HepG2 (cell line): ENCODE data around the gene ATPAF1. TPM values are rescaled to one million over a fixed set of nuclear protein-coding genes. Genes with fewer than 3 reads are reported as not detected.
A peak's percentile ranks its signal among the peaks of the same experiment; 100 is the strongest.

Experiments used
- ATAC-seq: fragments of 200-7000 bp; cut with Tn5 transposase; 3 replicates; pipeline ENCODE4 v1.9.1; 2020; ENCODE audit warnings: mild to moderate bottlenecking, moderate library complexity
- BruUV-seq: library from RNA; stranded (reverse); fragments of 400-500 nt; replicated peaks from 2 replicates; lab custom pipeline; 2021; lab: Mats Ljungman, UMichigan
- CTCF ChIA-PET: fragments of 300-600 bp; formaldehyde crosslinking; extraction: SDS; loops from one replicate; lab custom pipeline; 2021; ENCODE audit warnings: low total read pairs, inconsistent platforms, low intra/inter-chr PET ratio; lab: Yijun Ruan, JAX
- POLR2A ChIA-PET: fragments of 350-600 bp; sonication (Branson Sonifier 250); formaldehyde crosslinking; loops from one replicate; lab custom pipeline; 2020; ENCODE audit warnings: antibody characterized with exemption, inconsistent platforms; lab: Yijun Ruan, JAX
- DNase-seq: peaks from one replicate; pipeline ENCODE4 v3.0.0-alpha.2; 2015; ENCODE audit warnings: low spot score
- FAIRE-seq: peaks from 3 replicates; lab custom pipeline; 2011; peaks lifted over from hg19 to GRCh38; lab: Jason Lieb, UNC
- H2AFZ ChIP-seq: one replicate; pipeline ENCODE4 v1.6.1; 2011; ENCODE audit warnings: low read length, inconsistent platforms
- H3K27ac ChIP-seq: fragments of 300-600 bp; 3 replicates; pipeline ENCODE4 v1.8.0; 2011; ENCODE audit warnings: mixed run types, mild to moderate bottlenecking, mixed read lengths, low read length, inconsistent platforms; ENCODE audit not compliant: insufficient read depth; ENCODE audit errors: extremely low read length
- H3K27me3 ChIP-seq, 2 experiments: fragments of 200-600 bp in 1 of 2; 2 replicates in 1 of 2; 3 replicates in 1 of 2; pipeline versions ENCODE4 v1.6.0 to v1.8.0; 2011; ENCODE audit warnings: low read length in 2 of 2, mild to moderate bottlenecking in 2 of 2, moderate library complexity in 2 of 2, inconsistent platforms in 1 of 2; ENCODE audit not compliant: insufficient read depth in 2 of 2, control insufficient read depth in 1 of 2
- H3K36me3 ChIP-seq, 2 experiments: fragments of 200-600 bp in 1 of 2; replicated peaks in 1 of 2; 2 replicates in 1 of 2; 3 replicates in 1 of 2; pipeline versions ENCODE4 v1.5.1 to v1.8.0; 2011; ENCODE audit warnings: low read length in 2 of 2, inconsistent platforms in 1 of 2; ENCODE audit not compliant: insufficient read depth in 2 of 2, control insufficient read depth in 1 of 2
- H3K4me1 ChIP-seq: 2 replicates; pipeline ENCODE4 v1.5.1; 2012; ENCODE audit warnings: low read length, inconsistent platforms; ENCODE audit not compliant: insufficient read depth
- H3K4me2 ChIP-seq: 2 replicates; pipeline ENCODE4 v1.6.0; 2011; ENCODE audit warnings: low read depth, low read length, inconsistent platforms
- H3K4me3 ChIP-seq, 3 experiments: fragments of 200-600 bp in 1 of 3; sonication (generic), shearing (Covaris generic) in 1 of 3; replicated peaks in 1 of 3; 2 replicates each; pipeline ENCODE4 v1.5.1; 2011 to 2016; ENCODE audit warnings: low read length in 3 of 3, inconsistent platforms in 2 of 3, low read depth in 2 of 3, mild to moderate bottlenecking in 2 of 3, control low read depth in 1 of 3, mixed read lengths in 1 of 3; ENCODE audit not compliant: insufficient read depth in 1 of 3
- H3K79me2 ChIP-seq: one replicate; pipeline ENCODE4 v1.6.1; 2011; ENCODE audit warnings: low read length, inconsistent platforms; ENCODE audit not compliant: insufficient read depth
- H3K9ac ChIP-seq: 2 replicates; pipeline ENCODE4 v1.6.0; 2011; ENCODE audit warnings: mild to moderate bottlenecking, low read depth, low read length, inconsistent platforms; ENCODE audit not compliant: insufficient read depth
- H3K9me3 ChIP-seq: 2 replicates; pipeline ENCODE4 v1.5.1; 2012; ENCODE audit warnings: mild to moderate bottlenecking, low read length
- H4K20me1 ChIP-seq: 2 replicates; pipeline ENCODE4 v1.6.0; 2011; ENCODE audit warnings: inconsistent platforms, mild to moderate bottlenecking, low read length, moderate library complexity; ENCODE audit not compliant: insufficient read depth
- BORCS8-MEF2B ChIP-seq: sonication (generic); formaldehyde crosslinking; IDR thresholded peaks from 2 replicates; pipeline ENCODE4 v1.8.0; 2022; ENCODE audit warnings: mild to moderate bottlenecking, missing genetic modification reagents
- HIVEP1 ChIP-seq: sonication (generic); formaldehyde crosslinking; IDR thresholded peaks from 2 replicates; pipeline ENCODE4 v1.4.0; 2020; ENCODE audit warnings: mild to moderate bottlenecking, missing genetic modification reagents
- MAFF ChIP-seq: IDR thresholded peaks from 2 replicates; pipeline ENCODE4 v1.6.1; 2011; ENCODE audit warnings: low read depth, low read length, improper control_type of control experiment
- MAFK ChIP-seq, 2 experiments: IDR thresholded peaks in 1 of 2; conservative IDR thresholded peaks in 1 of 2; 2 replicates each; pipeline ENCODE4 v1.6.1; 2011; ENCODE audit warnings: improper control_type of control experiment in 2 of 2, low read length in 2 of 2
- NBN ChIP-seq: fragments of 450-650 bp; conservative IDR thresholded peaks from 2 replicates; pipeline ENCODE4 v1.6.1; 2017
- RAD21 ChIP-seq: fragments of 450-650 bp; formaldehyde crosslinking; IDR thresholded peaks from 2 replicates; pipeline ENCODE4 v1.5.0; 2020; ENCODE audit warnings: mild to moderate bottlenecking
- THRA ChIP-seq: sonication (generic); formaldehyde crosslinking; IDR thresholded peaks from 2 replicates; pipeline ENCODE4 v1.4.0; 2020; ENCODE audit warnings: missing genetic modification reagents, borderline replicate concordance
- ZBTB7A ChIP-seq: sonication (generic); formaldehyde crosslinking; IDR thresholded peaks from 2 replicates; pipeline ENCODE4 v1.8.0; 2022; ENCODE audit warnings: mild to moderate bottlenecking, missing genetic modification reagents
- ZNF484 ChIP-seq: sonication (generic); formaldehyde crosslinking; IDR thresholded peaks from 2 replicates; pipeline ENCODE4 v1.5.1; 2020; ENCODE audit warnings: mild to moderate bottlenecking, low read depth, missing genetic modification reagents, borderline replicate concordance
- ZNF784 ChIP-seq: sonication (generic); formaldehyde crosslinking; IDR thresholded peaks from 2 replicates; pipeline ENCODE4 v1.5.1; 2020; ENCODE audit warnings: missing genetic modification reagents, mild to moderate bottlenecking, borderline replicate concordance
- WGBS: methylation state at CpG from one replicate; pipeline ENCODE4 v1.1.6; 2017; ENCODE audit warnings: low lambda C conversion rate; 5-methylcytosine and 5-hydroxymethylcytosine counted together
- in situ Hi-C: cut with HindIII; loops from 2 replicates; pipeline ENCODE4 v1.10.0; 2017; ENCODE audit warnings: low pct_unique_long_range_greater_than_20kb; ENCODE audit not compliant: extremely low pct_ligation_motif_present
- intact Hi-C: fragments of 100-400 bp; cut with micrococcal nuclease; formaldehyde crosslinking; loops from one replicate; pipeline ENCODE4 v1.10.0; 2022; ENCODE audit not compliant: unreplicated experiment
- polyA plus RNA-seq, 8 experiments: library from polyadenylated mRNA; depleted of rRNA in 3 of 8; stranded (reverse) in 7 of 8; unstranded in 1 of 8; fragments of >200 nt; fragmentation: Illumina TruSeq in 4 of 8; extraction: Trizol in 4 of 8; gene quantifications; 2 replicates each; pipeline versions ENCODE4 v1.2.1 to v1.2.3, GENCODE V29; 2011 to 2016; ENCODE audit warnings: low read depth in 4 of 8, missing spikeins in 1 of 8, mixed read lengths in 1 of 8; ENCODE audit not compliant: insufficient read depth in 1 of 8
- total RNA-seq, 5 experiments: library from RNA; depleted of rRNA; stranded (reverse); fragments of >200 nt; fragmentation: Illumina TruSeq; extraction: Trizol; gene quantifications; 2 replicates each; pipeline ENCODE4 v1.2.3, GENCODE V29; 2016; ENCODE audit warnings: low read depth in 1 of 5
- TF ChIP-seq, protein P1 (sequence below): IDR thresholded peaks from 2 replicates; pipeline ENCODE4 v1.6.1; 2016; ENCODE audit warnings: low read depth, missing genetic modification reagents, missing compliant biosample characterization

The ATPAF1 gene
- total and polyA plus RNA-seq, 2 of the 13 experiments (the other 11 are each of a cell fraction or from before 2014, with no cell fraction given) = 66.6 to 76.7 TPM

DNA sequence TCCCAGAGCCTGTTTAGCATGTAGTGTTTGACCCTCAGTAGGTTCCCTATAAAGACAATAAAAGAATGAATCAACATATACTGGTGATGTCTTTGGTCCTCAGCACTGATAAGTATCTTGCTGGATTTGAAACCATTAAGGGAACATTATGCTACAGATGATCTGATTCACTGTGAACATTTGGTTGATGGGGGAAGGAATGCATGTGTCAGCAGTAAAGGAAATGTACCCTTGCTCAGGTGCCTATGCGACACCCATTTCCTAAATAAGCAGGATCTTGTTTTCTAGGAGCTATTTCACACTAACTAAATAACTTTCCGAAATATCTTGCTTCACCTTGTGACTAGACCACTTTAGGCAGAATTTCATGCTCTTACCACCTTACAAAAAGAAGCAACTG lies 16.5 kb upstream of the ATPAF1 start:
- ATAC-seq (no peak), FAIRE-seq (no peak), DNase-seq (no peak)
- no peak overlapping the region for H3K27ac ChIP-seq
- no peaks in the 10 kb centered on the region for H3K9me3 ChIP-seq
- POLR2A ChIA-PET = interaction anchor here (1.2 kb wide), 1 partner anchor 80 kb away, joined by 3 read pairs; the partner anchor contains the start of gene MKNK1
- peaks cover 16 to 83% of the 10 kb centered on the region in 2 experiments for H3K36me3 ChIP-seq
- in situ Hi-C loops (no loop called here), intact Hi-C loops (no loop called here)
- H3K9ac ChIP-seq = no peak overlapping the region
- H3K4me1 ChIP-seq = peaks cover 21% of the 10 kb centered on the region
- WGBS = 98% methylated on average over 2 of the region's 2 CpGs
- BruUV-seq = no TSS peak
- no peak overlapping the region for H2AFZ ChIP-seq
- H3K27me3 ChIP-seq = no peaks in the 10 kb centered on the region
- TF ChIP-seq ZNF484 (CRISPR knock-in tag) = no peak
- TF ChIP-seq MAFF = peak; percentile 62
- peak; percentile 28 to 76; a peak in 2 of 4 replicates for TF ChIP-seq MAFK (conservative IDR thresholded peaks at IDR 0.05 in 1 of 2, IDR thresholded peaks at IDR 0.05 in 1 of 2; ENCODE audit: low read length in 2 of 2)
- TF ChIP-seq BORCS8-MEF2B (CRISPR knock-in tag) = no peak
- no peak overlapping the region for H3K4me2 ChIP-seq
- CTCF ChIA-PET = no interaction called here
- H3K79me2 ChIP-seq = no peaks in the 10 kb centered on the region
- H3K4me3 ChIP-seq = no peak overlapping the region
- H4K20me1 ChIP-seq = no peaks in the 10 kb centered on the region

DNA sequence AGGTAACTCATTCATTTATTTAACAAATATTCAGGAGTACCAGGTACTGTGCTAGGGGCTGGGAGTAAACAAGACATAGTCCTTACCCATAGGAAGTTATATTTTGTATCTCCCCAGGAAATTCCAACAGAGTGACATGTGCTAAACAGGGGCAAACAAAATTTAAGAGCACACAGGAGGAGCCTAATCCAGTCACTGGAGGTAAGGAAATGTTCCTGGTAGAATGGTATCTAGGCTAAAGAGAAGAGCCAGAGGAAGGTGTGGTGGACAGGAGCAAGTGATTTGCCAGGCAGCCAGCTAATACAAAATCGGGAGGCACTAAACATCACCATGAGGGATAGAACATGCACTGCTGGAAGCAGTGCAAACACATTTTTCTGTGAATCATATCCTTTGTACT lies 13.9 kb upstream of the ATPAF1 start:
- ATAC-seq = no peak
- BruUV-seq = no TSS peak
- H3K79me2 ChIP-seq = no peaks in the 10 kb centered on the region

More for the DNA sequence above, 13.9 kb upstream of the ATPAF1 start:
- TF ChIP-seq NBN (no peak), ZNF784 (no peak), ZBTB7A (CRISPR knock-in tag) (no peak), THRA (CRISPR knock-in tag) (no peak), RAD21 (CRISPR knock-in tag) (no peak), HIVEP1 (CRISPR knock-in tag) (no peak), MAFF (no peak)
- TF ChIP-seq, protein P1, sequence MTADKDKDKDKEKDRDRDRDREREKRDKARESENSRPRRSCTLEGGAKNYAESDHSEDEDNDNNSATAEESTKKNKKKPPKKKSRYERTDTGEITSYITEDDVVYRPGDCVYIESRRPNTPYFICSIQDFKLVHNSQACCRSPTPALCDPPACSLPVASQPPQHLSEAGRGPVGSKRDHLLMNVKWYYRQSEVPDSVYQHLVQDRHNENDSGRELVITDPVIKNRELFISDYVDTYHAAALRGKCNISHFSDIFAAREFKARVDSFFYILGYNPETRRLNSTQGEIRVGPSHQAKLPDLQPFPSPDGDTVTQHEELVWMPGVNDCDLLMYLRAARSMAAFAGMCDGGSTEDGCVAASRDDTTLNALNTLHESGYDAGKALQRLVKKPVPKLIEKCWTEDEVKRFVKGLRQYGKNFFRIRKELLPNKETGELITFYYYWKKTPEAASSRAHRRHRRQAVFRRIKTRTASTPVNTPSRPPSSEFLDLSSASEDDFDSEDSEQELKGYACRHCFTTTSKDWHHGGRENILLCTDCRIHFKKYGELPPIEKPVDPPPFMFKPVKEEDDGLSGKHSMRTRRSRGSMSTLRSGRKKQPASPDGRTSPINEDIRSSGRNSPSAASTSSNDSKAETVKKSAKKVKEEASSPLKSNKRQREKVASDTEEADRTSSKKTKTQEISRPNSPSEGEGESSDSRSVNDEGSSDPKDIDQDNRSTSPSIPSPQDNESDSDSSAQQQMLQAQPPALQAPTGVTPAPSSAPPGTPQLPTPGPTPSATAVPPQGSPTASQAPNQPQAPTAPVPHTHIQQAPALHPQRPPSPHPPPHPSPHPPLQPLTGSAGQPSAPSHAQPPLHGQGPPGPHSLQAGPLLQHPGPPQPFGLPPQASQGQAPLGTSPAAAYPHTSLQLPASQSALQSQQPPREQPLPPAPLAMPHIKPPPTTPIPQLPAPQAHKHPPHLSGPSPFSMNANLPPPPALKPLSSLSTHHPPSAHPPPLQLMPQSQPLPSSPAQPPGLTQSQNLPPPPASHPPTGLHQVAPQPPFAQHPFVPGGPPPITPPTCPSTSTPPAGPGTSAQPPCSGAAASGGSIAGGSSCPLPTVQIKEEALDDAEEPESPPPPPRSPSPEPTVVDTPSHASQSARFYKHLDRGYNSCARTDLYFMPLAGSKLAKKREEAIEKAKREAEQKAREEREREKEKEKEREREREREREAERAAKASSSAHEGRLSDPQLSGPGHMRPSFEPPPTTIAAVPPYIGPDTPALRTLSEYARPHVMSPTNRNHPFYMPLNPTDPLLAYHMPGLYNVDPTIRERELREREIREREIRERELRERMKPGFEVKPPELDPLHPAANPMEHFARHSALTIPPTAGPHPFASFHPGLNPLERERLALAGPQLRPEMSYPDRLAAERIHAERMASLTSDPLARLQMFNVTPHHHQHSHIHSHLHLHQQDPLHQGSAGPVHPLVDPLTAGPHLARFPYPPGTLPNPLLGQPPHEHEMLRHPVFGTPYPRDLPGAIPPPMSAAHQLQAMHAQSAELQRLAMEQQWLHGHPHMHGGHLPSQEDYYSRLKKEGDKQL (CRISPR knock-in tag) = no peak
- H3K36me3 ChIP-seq = peaks cover 13 to 67% of the 10 kb centered on the region in 2 experiments
- POLR2A ChIA-PET = interaction anchor here (1.3 to 1.6 kb wide), 3 partner anchors 15 to 78 kb away, joined by 3 to 11 read pairs (median 5); partner anchors contain the start of genes ATPAF1 and MKNK1
- no peak overlapping the region for H3K9ac ChIP-seq
- intact Hi-C loops = no loop called here
- H3K4me2 ChIP-seq = 0 out of 2 replicates have a peak overlapping the region, but pooled peaks have one; percentile 0
- CTCF ChIA-PET = no interaction called here
- peaks cover 21% of the 10 kb centered on the region for H3K4me1 ChIP-seq
- H3K27me3 ChIP-seq = no peaks in the 10 kb centered on the region
- no peaks in the 10 kb centered on the region for H3K9me3 ChIP-seq
- FAIRE-seq (no peak), DNase-seq (no peak)
- in situ Hi-C loops = no loop called here
- H2AFZ ChIP-seq = no peak overlapping the region
- WGBS = 70% methylated on average over 1 of the region's 1 CpG
- H3K27ac ChIP-seq = no peak overlapping the region
- no peak overlapping the region for H3K4me3 ChIP-seq
- H4K20me1 ChIP-seq = no peaks in the 10 kb centered on the region
